Muscle of leg (tissue), 11 donors: ENCODE data around the gene ABCF1. TPM values are rescaled to one million over a fixed set of nuclear protein-coding genes. Genes with fewer than 3 reads are reported as not detected.

Experiments used
- DNase-seq: peaks from one replicate; pipeline ENCODE4 v3.0.0; 2013
- H3K27ac ChIP-seq: one replicate; pipeline ENCODE4 v1.5.1; 2013; ENCODE audit warnings: mild to moderate bottlenecking, low read length, control low read depth
- H3K27me3 ChIP-seq: one replicate; pipeline ENCODE4 v1.6.1; 2013; ENCODE audit warnings: low read length; ENCODE audit not compliant: control insufficient read depth, insufficient read depth
- H3K36me3 ChIP-seq: one replicate; pipeline ENCODE4 v1.6.1; 2013; ENCODE audit warnings: low read length; ENCODE audit not compliant: control insufficient read depth, insufficient read depth
- H3K4me1 ChIP-seq: one replicate; pipeline ENCODE4 v1.6.1; 2013; ENCODE audit warnings: low read length; ENCODE audit not compliant: control insufficient read depth, insufficient read depth
- H3K4me3 ChIP-seq: one replicate; pipeline ENCODE4 v1.5.1; 2013; ENCODE audit warnings: low read length, control low read depth
- H3K9me3 ChIP-seq: replicated peaks from 2 replicates; pipeline ENCODE4 v1.6.1; 2013; ENCODE audit warnings: low read depth, low read length; ENCODE audit not compliant: control insufficient read depth
- WGBS: methylation state at CpG from one replicate; pipeline ENCODE4 v1.1.5; 2013; ENCODE audit warnings: missing lambda C conversion rate; ENCODE audit not compliant: insufficient coverage; 5-methylcytosine and 5-hydroxymethylcytosine counted together
- polyA plus RNA-seq, 8 donors: library from polyadenylated mRNA; unstranded; fragments of 120-200 nt; gene quantifications; one replicate each; pipeline versions ENCODE4 v1.2.1 to v1.2.3, GENCODE V29; 2013; ENCODE audit warnings: inconsistent platforms in 1 of 8, low replicate concordance in 1 of 8; ENCODE audit not compliant: insufficient read length in 8 of 8, insufficient read depth in 1 of 8
- total RNA-seq: library from RNA; stranded (reverse); fragments of 120-200 nt; gene quantifications from one replicate; pipeline ENCODE4 v1.2.4, GENCODE V29; 2013

The ABCF1 gene
- total and polyA plus RNA-seq, 9 donors: 26.6 to 56.1 (median 50.4) TPM

DNA sequence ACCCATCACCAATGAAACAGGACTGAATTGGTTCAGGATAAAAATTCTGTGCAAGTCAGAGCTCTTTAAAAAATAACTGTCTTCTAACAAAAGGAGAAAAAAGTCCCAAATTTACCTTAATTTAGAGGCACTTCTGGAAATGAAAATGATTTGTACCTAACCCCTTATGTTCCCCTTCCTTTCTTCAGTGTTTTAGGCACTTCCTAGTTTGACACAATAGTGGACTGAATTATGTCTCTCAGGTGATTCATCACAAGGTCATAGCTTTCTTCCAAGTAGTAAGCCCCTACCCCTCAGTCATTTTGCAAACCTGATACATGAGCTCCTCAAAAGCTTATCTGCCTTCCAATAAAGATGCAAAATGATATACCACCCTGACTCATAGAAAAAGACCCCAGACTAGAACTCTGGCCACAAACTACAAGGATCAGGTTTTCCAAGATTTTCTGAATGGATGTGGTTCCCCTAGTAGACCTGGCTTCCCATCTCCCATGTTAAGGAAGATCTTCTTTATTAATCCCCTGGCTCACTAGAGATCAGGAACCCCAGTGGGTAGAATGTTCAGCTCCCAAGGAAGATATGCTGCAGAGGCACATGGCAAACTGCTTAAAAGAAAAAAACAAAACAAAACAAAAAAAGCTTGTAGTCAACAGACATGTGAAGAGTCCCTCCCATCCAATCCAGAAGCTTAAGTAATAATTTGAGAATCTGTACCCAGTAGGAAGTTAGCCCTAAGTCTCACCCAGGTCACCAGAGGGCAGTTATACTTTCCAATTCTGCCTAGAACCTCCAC lies 42.2 kb downstream of the ABCF1 start:
- Histone ChIP-seq H3K4me1 (peaks cover 20% of the 10 kb centered on the region), H3K9me3 (no peaks in the 10 kb centered on the region), H3K27ac (peak overlapping the region; percentile 100), H3K4me3 (no peak overlapping the region), H3K36me3 (peaks cover 38% of the 10 kb centered on the region), H3K27me3 (no peaks in the 10 kb centered on the region)
- no peak for DNase-seq

DNA sequence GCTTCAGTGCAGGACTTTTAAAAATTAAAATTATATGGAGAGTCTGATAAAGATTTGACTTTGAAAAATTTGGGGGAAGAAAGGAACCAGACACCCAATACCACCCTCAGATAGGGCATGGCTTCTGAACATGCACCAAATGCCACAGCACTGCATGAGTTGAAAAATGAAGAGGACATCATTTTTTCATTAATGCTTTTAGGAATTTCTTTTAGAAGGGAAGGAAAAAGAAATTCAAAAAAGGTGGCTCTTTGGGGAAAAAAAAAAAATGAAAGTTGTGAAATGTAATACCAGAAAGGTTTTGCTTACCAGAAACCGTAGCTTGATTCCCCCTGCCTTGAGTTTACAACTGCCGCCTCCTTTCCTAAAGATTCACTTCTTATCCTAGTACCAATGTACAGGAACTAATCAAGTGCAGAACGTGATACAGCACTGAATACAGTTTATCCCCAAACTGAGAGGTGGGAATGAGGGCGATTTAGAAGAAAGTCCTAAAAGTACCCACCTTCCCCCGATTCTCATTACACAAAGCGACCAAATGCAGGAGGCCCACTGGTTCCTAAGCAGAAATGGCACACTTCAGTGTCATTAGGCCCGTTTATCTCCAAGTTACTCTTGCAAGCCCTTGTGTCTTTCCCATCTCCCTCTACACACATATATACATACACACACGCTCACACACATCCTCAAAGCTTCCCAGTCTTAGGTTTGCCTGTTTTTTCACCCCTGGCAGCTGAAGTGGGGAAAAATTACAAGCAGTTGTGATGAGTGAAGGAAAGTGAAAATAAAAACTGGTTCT lies 43.0 kb downstream of the ABCF1 start:
- H3K36me3 ChIP-seq: peaks cover 30% of the 10 kb centered on the region
- WGBS: 10% methylated on average over 3 of the region's 8 CpGs
- DNase-seq: no peak
- peak overlapping the region; percentile 100 for H3K27ac ChIP-seq
- no peaks in the 10 kb centered on the region for H3K9me3 ChIP-seq
- H3K4me1 ChIP-seq: peaks cover 22% of the 10 kb centered on the region
- H3K4me3 ChIP-seq: peak overlapping the region; percentile 98
- H3K27me3 ChIP-seq: no peaks in the 10 kb centered on the region

DNA sequence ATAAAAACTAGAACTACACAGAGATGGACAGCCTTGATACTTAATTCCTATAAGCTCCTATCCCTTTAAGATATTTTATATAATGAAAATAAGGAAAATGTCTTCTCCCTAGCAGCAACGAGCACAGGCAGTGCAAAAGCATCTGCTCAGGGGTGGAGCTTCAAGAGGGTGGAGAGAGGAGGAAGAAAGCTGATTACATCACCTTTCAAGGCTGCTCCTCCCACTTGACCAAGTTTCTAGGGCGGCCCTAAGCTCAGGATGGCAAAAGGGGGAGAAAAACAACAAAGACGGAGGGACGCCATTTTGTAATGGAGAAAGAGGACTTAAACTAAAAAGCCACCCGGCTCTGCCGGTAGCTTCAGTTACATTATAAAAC lies 43.6 kb downstream of the ABCF1 start:
- no CpG with 5 or more reads among the region's 6 CpGs for WGBS
- H3K9me3 ChIP-seq: no peaks in the 10 kb centered on the region

DNA sequence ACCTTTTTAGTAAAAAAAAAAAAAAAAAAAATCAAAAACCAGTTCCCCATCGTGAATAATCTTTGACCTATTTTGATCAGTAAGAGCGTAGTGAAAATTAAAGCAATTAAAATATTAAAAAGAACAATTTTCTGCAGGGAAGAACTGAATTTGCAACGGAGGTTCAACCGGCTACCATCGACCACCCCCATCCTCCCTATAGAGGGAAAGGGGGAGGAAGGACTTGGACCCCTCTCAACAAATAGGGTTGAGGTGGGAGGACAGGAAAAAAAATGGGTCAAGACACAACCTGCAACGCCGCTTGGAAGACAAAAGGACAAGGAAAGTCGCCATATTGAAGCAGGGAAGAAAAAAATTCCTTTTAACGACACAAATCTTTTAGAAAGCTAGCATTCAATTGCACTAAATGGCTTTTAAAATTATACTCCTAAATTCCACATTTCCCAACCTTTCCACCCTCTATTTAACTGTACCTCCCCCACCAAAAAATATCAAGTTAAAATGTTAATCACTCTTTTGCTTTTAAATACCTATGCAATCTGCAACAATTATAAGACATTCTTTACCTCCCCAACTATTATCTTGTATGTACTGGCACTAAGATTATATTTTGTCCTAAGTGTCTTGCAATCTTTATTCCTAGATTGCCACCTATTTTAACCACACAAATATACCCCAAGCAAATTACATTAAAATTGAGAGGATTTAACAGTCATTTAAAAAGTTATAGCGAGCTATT lies 44.1 kb downstream of the ABCF1 start:
- Histone ChIP-seq H3K4me3 (peak overlapping the region; percentile 98), H3K27ac (peak overlapping the region; percentile 100), H3K27me3 (no peaks in the 10 kb centered on the region), H3K9me3 (no peaks in the 10 kb centered on the region), H3K36me3 (peaks cover 29% of the 10 kb centered on the region), H3K4me1 (peaks cover 22% of the 10 kb centered on the region)
- peak; percentile 97 for DNase-seq
- no CpG with 5 or more reads among the region's 10 CpGs for WGBS

More for the DNA sequence above, 43.6 kb downstream of the ABCF1 start:
- peak; percentile 100 for DNase-seq
- H3K4me3 ChIP-seq: peak overlapping the region; percentile 98
- no peaks in the 10 kb centered on the region for H3K27me3 ChIP-seq
- peaks cover 22% of the 10 kb centered on the region for H3K4me1 ChIP-seq
- peak overlapping the region; percentile 100 for H3K27ac ChIP-seq
- H3K36me3 ChIP-seq: peaks cover 30% of the 10 kb centered on the region

DNA sequence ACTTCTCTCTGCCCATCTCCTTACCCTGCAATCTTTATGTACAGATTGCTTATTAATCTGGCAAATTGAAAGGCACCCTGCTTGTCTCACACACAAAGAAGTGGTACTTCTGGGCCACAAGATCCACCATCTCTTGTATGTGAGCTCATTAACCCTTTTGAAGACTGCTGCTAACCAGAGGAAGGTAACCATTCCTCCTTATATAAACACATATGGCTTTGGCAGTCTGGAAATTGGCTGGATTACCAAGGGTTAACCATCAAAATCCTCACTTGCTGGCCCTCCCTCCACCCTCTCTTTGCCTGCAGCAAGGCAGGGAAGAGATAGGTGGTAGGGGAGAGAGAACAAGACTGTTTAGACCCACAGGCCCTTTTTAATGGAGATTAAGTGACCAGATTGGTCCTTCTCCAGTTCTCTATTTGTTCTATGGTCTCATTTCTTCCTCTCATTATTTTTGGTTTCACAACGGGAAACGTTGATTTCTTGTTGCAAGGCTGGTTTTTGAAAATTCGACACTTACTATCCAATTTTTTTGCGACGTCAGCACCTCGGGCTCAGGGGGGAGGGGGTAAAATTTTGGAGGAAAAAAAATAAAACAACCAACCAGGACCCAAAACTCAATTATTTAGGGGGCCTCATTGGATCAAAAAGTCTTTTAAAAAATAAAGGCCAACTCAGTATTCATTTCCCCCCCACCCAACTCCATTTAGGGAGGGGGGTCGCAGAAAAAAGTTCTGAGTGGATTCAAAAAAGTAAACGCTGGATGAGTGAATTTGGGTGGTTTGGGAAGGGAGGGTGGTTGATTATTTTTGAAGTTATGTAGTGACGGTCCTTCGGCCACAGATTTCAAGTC lies 44.9 kb downstream of the ABCF1 start:
- 0% methylated on average over 3 of the region's 10 CpGs for WGBS
- DNase-seq: peak; percentile 86
- Histone ChIP-seq H3K36me3 (peaks cover 37% of the 10 kb centered on the region), H3K9me3 (no peaks in the 10 kb centered on the region), H3K4me3 (peak overlapping the region; percentile 98), H3K27me3 (no peaks in the 10 kb centered on the region), H3K27ac (peak overlapping the region; percentile 100), H3K4me1 (peaks cover 22% of the 10 kb centered on the region)

DNA sequence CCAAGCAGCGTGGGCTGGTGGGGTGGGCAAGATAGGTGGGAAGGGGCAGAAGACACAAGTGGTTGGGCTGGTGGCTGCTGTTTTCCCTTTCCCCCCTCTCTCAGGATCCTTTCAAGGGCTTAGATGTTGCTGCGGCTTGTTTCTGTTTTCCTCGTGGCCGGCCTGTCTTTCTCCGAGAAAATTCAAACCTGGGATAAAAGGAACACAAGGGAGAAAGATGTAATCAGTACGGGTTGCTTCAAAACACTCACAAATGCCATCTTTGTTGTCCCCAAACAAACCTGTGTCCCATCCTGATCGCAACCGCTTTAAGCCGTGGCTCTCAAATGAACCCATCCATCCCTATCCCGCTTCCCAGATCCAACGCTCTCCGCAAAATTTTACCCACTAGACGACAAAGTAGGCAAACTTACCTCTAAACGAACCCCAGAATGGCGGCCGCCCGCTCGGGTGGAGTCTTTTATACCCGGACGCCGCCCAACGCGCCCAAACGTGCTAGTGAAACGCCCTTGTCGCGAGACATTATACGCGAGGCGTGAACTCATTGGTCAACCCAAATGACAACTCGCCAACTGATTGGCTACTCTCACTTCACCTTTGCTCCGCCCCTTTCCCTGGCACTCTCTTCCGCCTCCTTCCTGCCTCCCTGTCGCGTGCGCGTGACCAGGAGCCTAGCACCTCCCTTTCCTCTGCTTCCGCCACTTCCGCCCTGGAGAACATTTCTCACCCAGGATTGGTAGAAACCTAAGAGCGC lies 45.7 kb downstream of the ABCF1 start, which contains the start of gene PPP1R10:
PPP1R10 (minus strand) TSS at position 433 of the 754 bp plus-strand sequence. CDS start 7,299 bp downstream, outside the sequence.
- Histone ChIP-seq H3K27ac (peak within 1 kb of the TSS; percentile 100), H3K36me3 (peaks cover 40% of the 10 kb centered on the region), H3K9me3 (no peaks in the 10 kb centered on the region), H3K27me3 (no peaks in the 10 kb centered on the region), H3K4me3 (peak within 1 kb of the TSS; percentile 98), H3K4me1 (peaks cover 22% of the 10 kb centered on the region)
- 0% methylated on average over 35 of the region's 40 CpGs for WGBS
- DNase-seq: peak; percentile 100

DNA sequence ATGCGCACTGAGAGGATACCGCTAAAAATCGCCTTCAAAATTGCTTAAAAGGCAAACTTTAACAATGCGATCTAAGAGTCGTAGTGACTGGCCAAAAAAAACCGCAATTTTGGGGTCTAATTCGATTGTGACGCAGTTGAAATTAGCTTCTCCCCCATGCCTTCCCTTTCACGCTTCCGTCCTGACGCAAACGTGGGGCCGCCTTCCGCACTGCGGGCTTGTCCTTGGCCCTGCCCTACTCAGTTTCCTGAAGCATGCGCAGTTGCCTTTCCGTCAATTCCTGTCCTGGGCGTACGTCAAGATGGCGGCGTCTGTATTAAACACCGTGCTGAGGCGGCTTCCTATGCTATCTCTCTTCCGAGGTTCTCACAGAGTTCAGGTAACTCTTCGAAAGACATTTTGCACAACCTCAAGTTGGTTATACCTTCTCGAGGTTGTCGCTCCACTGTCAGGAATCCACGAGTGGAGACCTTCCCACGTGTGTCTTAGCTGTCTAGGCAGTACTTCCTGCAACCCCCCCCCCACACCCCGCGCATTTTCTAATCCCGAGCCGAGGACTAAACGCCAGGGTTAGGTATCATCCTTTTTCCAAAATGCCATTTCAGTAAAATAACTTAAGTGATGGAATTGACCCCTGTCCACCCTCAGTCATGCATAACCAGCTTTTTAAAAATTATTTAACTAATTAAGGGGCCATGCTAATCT lies 46.5 kb downstream of the ABCF1 start, which contains the start of gene MRPS18B:
MRPS18B (plus strand) TSS at position 276 of the 705 bp plus-strand sequence; CDS start at position 302, 26 bp downstream.
- DNase-seq: peak; percentile 100
- H3K9me3 ChIP-seq: no peaks in the 10 kb centered on the region
- peak within 1 kb of the TSS; percentile 100 for H3K27ac ChIP-seq
- H3K4me3 ChIP-seq: peak within 1 kb of the TSS; percentile 98
- WGBS: under 1% methylated on average over 27 of the region's 34 CpGs
- peaks cover 46% of the 10 kb centered on the region for H3K36me3 ChIP-seq
- H3K27me3 ChIP-seq: no peaks in the 10 kb centered on the region
- H3K4me1 ChIP-seq: peaks cover 20% of the 10 kb centered on the region

DNA sequence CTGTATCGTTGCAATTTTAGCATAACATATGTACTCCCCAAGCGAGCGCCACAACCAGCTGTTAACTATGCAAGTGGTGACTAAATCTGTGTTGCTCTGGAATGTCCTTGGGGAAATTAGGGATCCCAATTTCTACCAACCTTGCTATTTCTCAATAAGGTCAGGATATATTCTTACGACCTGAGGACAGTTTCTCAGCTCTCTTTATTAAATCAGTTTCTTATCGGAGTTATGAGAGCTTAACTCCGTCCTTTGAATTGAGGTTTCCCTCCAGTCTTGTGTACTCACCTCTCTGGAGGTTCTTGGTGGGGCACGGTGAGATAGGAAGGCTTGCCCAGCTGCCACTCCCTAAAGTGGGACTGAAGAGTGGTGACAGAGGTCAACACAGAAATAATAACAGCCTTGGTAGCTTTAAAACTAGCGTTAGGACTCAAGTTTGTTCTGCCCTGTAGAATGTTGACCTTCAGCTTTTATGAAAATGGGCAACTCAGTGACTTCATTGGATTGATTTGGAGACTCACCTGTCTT lies 47.1 kb downstream of the ABCF1 start:
- Histone ChIP-seq H3K27me3 (no peaks in the 10 kb centered on the region), H3K4me1 (peaks cover 18% of the 10 kb centered on the region), H3K36me3 (peaks cover 48% of the 10 kb centered on the region), H3K27ac (peak overlapping the region; percentile 93), H3K9me3 (no peaks in the 10 kb centered on the region), H3K4me3 (peak overlapping the region; percentile 81)
- WGBS: 0% methylated on average over 3 of the region's 8 CpGs
- no peak for DNase-seq
